Activated CD8-positive, alpha-beta T cell treated with anti-CD3 and anti-CD28 coated beads for 36 hours (primary cell): ENCODE data around the gene FSD1L. TPM values are rescaled to one million over a fixed set of nuclear protein-coding genes. Genes with fewer than 3 reads are reported as not detected.

Experiments
- ATAC-seq: fragments of 200-7000 bp; cut with Tn5 transposase; one replicate; pipeline ENCODE4 v1.10.0; 2021; ENCODE audit warnings: mild to moderate bottlenecking, moderate library complexity
- CTCF ChIA-PET: fragments of 350-600 bp; sonication (Branson Sonifier 250); formaldehyde crosslinking; loops from one replicate; lab custom pipeline; 2021; ENCODE audit warnings: antibody characterized with exemption; lab: Charles Lee
- POLR2A ChIA-PET: fragments of 350-600 bp; sonication (Branson Sonifier 250); formaldehyde crosslinking; loops from one replicate; lab custom pipeline; 2021; ENCODE audit warnings: antibody characterized with exemption; lab: Charles Lee
- DNase-seq: peaks from one replicate; pipeline ENCODE4 v3.0.0-alpha.2; 2020
- H3K27ac Mint-ChIP-seq: one replicate; pipeline ENCODE4 v1.8.0; 2021; ENCODE audit warnings: mild to moderate bottlenecking, mixed read lengths
- H3K27me3 Mint-ChIP-seq: one replicate; pipeline ENCODE4 v1.8.0; 2021; ENCODE audit warnings: mixed read lengths
- H3K36me3 Mint-ChIP-seq: one replicate; pipeline ENCODE4 v1.8.0; 2021; ENCODE audit warnings: low read depth, mixed read lengths
- H3K4me1 Mint-ChIP-seq: one replicate; pipeline ENCODE4 v1.8.0; 2021; ENCODE audit warnings: low read depth, mixed read lengths
- H3K4me3 Mint-ChIP-seq: one replicate; pipeline ENCODE4 v1.8.0; 2021; ENCODE audit warnings: mild to moderate bottlenecking, moderate library complexity, mixed read lengths
- H3K9me3 Mint-ChIP-seq: one replicate; pipeline ENCODE4 v1.8.0; 2021; ENCODE audit warnings: mixed read lengths
- intact Hi-C: fragments of 100-400 bp; cut with micrococcal nuclease; formaldehyde crosslinking; loops from one replicate; pipeline ENCODE4 v1.10.0; 2022
- total RNA-seq, 2 experiments: library from RNA; stranded (reverse); gene quantifications; one replicate each; pipeline ENCODE4 v1.2.3, GENCODE V29; 2021
- TF ChIP-seq, protein P1 (sequence below): fragments of 200-600 bp; IDR thresholded peaks from one replicate; pipeline ENCODE4 v1.8.0; 2022; ENCODE audit warnings: antibody characterized with exemption, mild to moderate bottlenecking

FSD1L gene
- total RNA-seq, 2 experiments from 2014 or later = 1.3 TPM

DNA sequence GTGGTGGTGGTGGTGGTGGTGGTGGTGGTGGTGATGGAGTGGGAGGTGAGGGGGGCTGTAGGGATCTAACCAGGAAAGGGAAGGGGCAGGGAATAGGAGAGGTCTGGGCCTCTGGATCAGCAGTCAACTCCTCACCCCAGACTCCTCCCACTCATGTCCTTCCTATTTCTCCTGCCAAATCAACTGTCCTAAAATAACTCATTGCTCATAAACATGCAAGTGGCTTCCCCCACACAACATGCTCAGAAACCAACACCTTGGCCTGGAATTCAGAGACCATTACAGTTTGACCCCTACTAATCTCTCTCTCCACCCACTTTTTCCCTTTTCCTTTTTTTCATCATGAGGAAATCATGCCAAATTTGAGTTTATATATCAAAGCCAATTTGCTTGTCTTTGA lies 8.4 kb upstream of the FSD1L start:
- H3K36me3 Mint-ChIP-seq = no peaks in the 10 kb centered on the region
- H3K27me3 Mint-ChIP-seq = no peaks in the 10 kb centered on the region
- ChIA-PET CTCF (no interaction called here), POLR2A (no interaction called here)
- no peak for DNase-seq
- no peak overlapping the region for H3K27ac Mint-ChIP-seq
- no peak for ATAC-seq
- H3K4me3 Mint-ChIP-seq = no peak overlapping the region
- intact Hi-C loops = no loop called here
- no peaks in the 10 kb centered on the region for H3K4me1 Mint-ChIP-seq
- no peaks in the 10 kb centered on the region for H3K9me3 Mint-ChIP-seq
- TF ChIP-seq, protein P1, sequence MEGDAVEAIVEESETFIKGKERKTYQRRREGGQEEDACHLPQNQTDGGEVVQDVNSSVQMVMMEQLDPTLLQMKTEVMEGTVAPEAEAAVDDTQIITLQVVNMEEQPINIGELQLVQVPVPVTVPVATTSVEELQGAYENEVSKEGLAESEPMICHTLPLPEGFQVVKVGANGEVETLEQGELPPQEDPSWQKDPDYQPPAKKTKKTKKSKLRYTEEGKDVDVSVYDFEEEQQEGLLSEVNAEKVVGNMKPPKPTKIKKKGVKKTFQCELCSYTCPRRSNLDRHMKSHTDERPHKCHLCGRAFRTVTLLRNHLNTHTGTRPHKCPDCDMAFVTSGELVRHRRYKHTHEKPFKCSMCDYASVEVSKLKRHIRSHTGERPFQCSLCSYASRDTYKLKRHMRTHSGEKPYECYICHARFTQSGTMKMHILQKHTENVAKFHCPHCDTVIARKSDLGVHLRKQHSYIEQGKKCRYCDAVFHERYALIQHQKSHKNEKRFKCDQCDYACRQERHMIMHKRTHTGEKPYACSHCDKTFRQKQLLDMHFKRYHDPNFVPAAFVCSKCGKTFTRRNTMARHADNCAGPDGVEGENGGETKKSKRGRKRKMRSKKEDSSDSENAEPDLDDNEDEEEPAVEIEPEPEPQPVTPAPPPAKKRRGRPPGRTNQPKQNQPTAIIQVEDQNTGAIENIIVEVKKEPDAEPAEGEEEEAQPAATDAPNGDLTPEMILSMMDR = no peak

DNA sequence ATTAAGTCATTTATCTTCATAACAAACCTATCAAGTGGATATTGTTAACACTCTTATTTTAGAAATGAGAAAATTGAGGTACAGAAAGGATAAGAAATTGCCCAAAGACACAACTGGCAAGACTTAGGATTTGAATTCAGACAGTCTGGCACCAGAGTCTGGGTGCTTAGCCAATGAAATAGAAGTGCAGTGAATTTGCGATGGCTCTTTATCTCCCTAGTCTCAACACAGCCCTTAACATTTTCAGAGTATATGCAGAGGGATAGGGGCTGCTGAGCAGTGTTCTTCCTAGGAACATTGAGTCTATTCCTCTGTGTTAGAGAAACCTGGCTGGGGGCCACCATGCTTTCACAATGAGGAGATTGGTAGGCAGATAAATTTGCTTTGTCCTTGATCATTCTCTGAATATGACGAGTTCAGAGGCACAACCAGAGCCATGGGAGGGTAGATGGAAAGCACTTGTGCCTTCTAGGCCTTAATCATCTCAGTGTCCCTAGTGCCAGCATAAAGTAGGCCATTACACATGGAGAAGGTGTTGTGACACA lies 6.1 kb upstream of the FSD1L start:
- ATAC-seq = no peak
- Mint-ChIP-seq H3K27ac (no peak overlapping the region), H3K9me3 (no peaks in the 10 kb centered on the region), H3K4me1 (no peaks in the 10 kb centered on the region), H3K4me3 (no peak overlapping the region), H3K27me3 (no peaks in the 10 kb centered on the region), H3K36me3 (no peaks in the 10 kb centered on the region)
- POLR2A ChIA-PET = no interaction called here
- TF ChIP-seq, protein P1 = no peak
- DNase-seq = no peak
- CTCF ChIA-PET = no interaction called here
- intact Hi-C loops = loop anchor here (10.0 kb wide), 1 partner anchor 113 kb away; the partner anchor contains the start of gene FKTN

DNA sequence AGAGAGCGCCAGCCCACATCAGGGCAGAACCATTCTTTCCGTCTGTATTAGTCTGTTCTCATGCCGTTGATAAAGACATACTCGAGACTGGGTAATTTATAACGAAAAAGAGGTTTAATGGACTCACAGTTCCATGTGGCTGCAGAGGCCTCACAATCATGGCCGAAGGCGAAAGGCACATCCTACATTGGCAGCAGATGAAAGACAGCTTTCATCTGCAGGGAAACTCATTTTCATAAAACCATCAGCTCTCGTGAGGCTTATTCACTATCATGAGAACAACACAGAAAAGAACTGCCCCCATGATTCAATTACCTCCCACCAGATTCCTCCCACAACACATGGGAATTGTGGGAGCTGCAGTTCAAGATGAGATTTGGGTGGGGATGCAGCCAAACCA lies 4.7 kb upstream of the FSD1L start:
- no peaks in the 10 kb centered on the region for H3K9me3 Mint-ChIP-seq
- H3K4me3 Mint-ChIP-seq = no peak overlapping the region
- no peaks in the 10 kb centered on the region for H3K27me3 Mint-ChIP-seq
- ChIA-PET CTCF (interaction anchor here (1.0 kb wide), 2 partner anchors 12 to 28 kb away, joined by 3 read pairs; no protein-coding TSS in a partner anchor), POLR2A (no interaction called here)
- ATAC-seq (no peak), DNase-seq (no peak)
- H3K27ac Mint-ChIP-seq = no peak overlapping the region
- H3K4me1 Mint-ChIP-seq = peaks cover 4% of the 10 kb centered on the region
- intact Hi-C loops = loop anchor here (10.0 kb wide), 1 partner anchor 112 kb away; the partner anchor contains the start of gene FKTN
- no peaks in the 10 kb centered on the region for H3K36me3 Mint-ChIP-seq
- TF ChIP-seq, protein P1 = no peak

DNA sequence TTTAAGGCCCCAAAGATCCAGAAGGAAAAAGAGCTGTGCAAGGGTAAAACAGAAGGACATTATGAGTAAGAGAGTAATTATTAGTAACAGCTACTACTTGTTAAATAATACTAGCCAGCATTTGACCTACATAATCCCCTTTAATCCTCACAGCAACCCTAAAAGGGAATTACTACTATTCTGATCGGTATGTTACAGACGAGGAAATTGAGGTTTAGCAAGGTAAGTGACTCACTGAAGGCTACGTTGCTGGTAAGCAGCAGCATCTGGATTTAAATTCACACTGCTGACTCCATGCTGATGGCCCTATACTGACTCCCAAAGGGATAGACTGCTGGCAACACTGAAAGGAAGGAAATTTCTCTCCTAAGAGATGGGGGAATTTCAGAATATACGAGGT lies 3.7 kb upstream of the FSD1L start:
- ATAC-seq (no peak), DNase-seq (no peak)
- H3K4me1 Mint-ChIP-seq = peaks cover 11% of the 10 kb centered on the region
- no peak overlapping the region for H3K27ac Mint-ChIP-seq
- intact Hi-C loops = loop anchor here (10.0 kb wide), 1 partner anchor 111 kb away; the partner anchor contains the start of gene FKTN
- H3K4me3 Mint-ChIP-seq = no peak overlapping the region
- H3K27me3 Mint-ChIP-seq = peaks cover 4% of the 10 kb centered on the region
- H3K9me3 Mint-ChIP-seq = no peaks in the 10 kb centered on the region
- CTCF ChIA-PET = interaction anchor here (1.0 kb wide), 1 partner anchor 13 kb away, joined by 3 read pairs; no protein-coding TSS in a partner anchor
- H3K36me3 Mint-ChIP-seq = no peaks in the 10 kb centered on the region
- TF ChIP-seq, protein P1 = no peak
- POLR2A ChIA-PET = no interaction called here

DNA sequence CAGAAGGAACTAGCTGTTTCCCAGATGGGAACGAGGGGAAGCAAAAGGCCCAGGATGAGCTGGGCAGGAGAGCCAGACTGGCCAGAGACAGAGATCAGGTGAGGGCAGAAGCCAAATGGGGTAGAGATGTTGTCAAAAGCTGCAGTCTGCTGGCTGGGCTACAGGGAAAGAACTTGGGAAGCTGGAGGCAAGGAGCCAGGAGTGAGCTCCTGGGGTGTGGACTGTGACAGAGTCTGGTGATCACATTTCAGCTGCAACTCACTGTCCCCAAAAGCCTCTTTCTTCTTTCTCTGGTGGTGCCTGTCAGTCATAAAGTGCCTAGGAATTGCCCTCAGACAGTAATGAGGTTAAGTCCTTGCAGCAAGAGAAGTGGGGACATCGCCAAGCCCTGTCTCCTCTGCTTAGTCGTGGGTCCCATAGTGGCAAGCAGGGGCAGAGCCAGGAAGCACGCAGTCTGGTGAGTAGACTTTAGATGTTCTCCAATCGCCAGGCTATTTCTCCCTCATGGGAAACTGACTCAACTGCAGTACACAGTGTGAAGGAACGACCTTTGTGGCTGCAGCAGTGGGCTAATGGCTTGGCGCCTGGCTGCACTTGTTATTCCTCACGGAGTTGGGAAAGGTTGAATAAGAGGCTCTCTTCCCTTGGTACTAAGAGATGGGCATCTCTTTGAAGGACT lies 2.5 kb upstream of the FSD1L start:
- TF ChIP-seq, protein P1 = no peak
- DNase-seq (no peak), ATAC-seq (no peak)
- ChIA-PET POLR2A (no interaction called here), CTCF (no interaction called here)
- Mint-ChIP-seq H3K4me1 (peaks cover 11% of the 10 kb centered on the region), H3K27ac (no peak overlapping the region), H3K4me3 (no peak overlapping the region), H3K27me3 (peaks cover 4% of the 10 kb centered on the region), H3K36me3 (no peaks in the 10 kb centered on the region), H3K9me3 (no peaks in the 10 kb centered on the region)
- intact Hi-C loops = loop anchor here (10.0 kb wide), 1 partner anchor 109 kb away; the partner anchor contains the start of gene FKTN
